ENCODE data around the gene SMARCAD1. TPM values are rescaled to one million over a fixed set of nuclear protein-coding genes. Genes with fewer than 3 reads are reported as not detected.
"Not testable (repeated sequence)": the region's sequence is repeated elsewhere in the genome, so short reads cannot be mapped to it uniquely, and the experiment has no call there.

The SMARCAD1 gene
- total RNA-seq, 1 donor from 2014 or later = 38.0 TPM

- no peak for TF ChIP-seq CTCF (IDR thresholded peaks at IDR 0.05; ENCODE audit: insufficient read depth, low read length, poor library complexity, severe bottlenecking)
- DNase-seq (ENCODE audit: low read depth) = no peak
- Histone ChIP-seq H3K27me3 (ENCODE audit: control insufficient read depth, insufficient read depth, low read length) (no peaks in the 10 kb centered on the region), H3K36me3 (ENCODE audit: control insufficient read depth, insufficient read depth, low read length) (no peaks in the 10 kb centered on the region), H3K4me3 (ENCODE audit: low read depth, low read length) (no peak overlapping the region)
Observed at GRCh38 chr4:94302191-94302590, 94.5 kb downstream of the SMARCAD1 start.

GRCh38 chr4:94304365-94304971, 96.8 kb downstream of the SMARCAD1 start:
- TF ChIP-seq CTCF (IDR thresholded peaks at IDR 0.05; ENCODE audit: insufficient read depth, low read length, poor library complexity, severe bottlenecking) = peak; percentile 66
- no peak overlapping the region for H3K4me3 ChIP-seq (ENCODE audit: low read depth, low read length)
- no peaks in the 10 kb centered on the region for H3K36me3 ChIP-seq (ENCODE audit: control insufficient read depth, insufficient read depth, low read length)
- H3K27me3 ChIP-seq (ENCODE audit: control insufficient read depth, insufficient read depth, low read length) = no peaks in the 10 kb centered on the region
- peak; percentile 1 for DNase-seq (ENCODE audit: low read depth)

DNA sequence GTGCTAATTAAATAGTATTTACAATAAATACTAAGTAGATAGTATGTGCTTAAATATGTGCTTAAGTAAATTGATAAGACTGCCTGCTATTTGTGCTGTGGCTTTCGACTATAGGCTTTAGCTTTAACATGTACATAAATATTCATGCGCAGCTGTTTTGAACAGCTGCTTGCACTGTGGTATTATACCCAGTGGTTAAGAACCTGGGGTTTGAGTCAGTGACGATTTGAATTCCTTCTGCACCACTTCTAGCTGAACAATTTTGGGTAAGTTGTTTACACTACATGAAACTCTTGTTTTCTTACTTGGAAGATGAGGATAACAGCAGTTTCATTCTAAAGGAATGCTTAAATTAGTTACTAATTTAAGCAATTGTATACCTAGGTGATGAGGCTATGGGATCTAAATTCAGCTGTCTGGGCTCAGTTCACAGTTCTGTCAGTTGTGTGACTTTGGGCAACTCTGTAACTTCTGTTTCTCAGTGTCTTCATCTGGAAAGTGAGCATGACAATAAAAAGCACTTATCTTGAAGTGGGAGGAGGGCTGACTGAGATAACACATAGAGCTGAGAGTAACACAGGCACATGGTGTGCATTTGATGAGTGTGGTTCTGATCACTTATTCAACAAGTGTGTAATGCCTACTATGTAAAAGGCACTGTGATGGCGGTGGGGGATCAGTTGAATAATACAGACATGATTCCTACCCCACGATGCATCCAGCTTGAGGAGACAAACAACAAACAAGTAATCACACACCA, 98.0 kb downstream of the SMARCAD1 start:
- TF ChIP-seq CTCF (IDR thresholded peaks at IDR 0.05; ENCODE audit: insufficient read depth, low read length, poor library complexity, severe bottlenecking) = no peak
- Histone ChIP-seq H3K4me3 (ENCODE audit: low read depth, low read length) (no peak overlapping the region), H3K27me3 (ENCODE audit: control insufficient read depth, insufficient read depth, low read length) (no peaks in the 10 kb centered on the region), H3K36me3 (ENCODE audit: control insufficient read depth, insufficient read depth, low read length) (no peaks in the 10 kb centered on the region)
- peak; percentile 4 for DNase-seq (ENCODE audit: low read depth)

GRCh38 chr4:94306713-94307112, 99.0 kb downstream of the SMARCAD1 start:
- no peak for DNase-seq (ENCODE audit: low read depth)
- Histone ChIP-seq H3K4me3 (ENCODE audit: low read depth, low read length) (no peak overlapping the region), H3K27me3 (ENCODE audit: control insufficient read depth, insufficient read depth, low read length) (no peaks in the 10 kb centered on the region), H3K36me3 (ENCODE audit: control insufficient read depth, insufficient read depth, low read length) (no peaks in the 10 kb centered on the region)
- TF ChIP-seq CTCF (IDR thresholded peaks at IDR 0.05; ENCODE audit: insufficient read depth, low read length, poor library complexity, severe bottlenecking) = no peak

- TF ChIP-seq CTCF (IDR thresholded peaks at IDR 0.05; ENCODE audit: insufficient read depth, low read length, poor library complexity, severe bottlenecking) = no peak
Observed at GRCh38 chr4:94307231-94307871, 99.7 kb downstream of the SMARCAD1 start.

GRCh38 chr4:94319927-94320326, 112.3 kb downstream of the SMARCAD1 start:
- DNase-seq (ENCODE audit: low read depth); H3K36me3 ChIP-seq (ENCODE audit: control insufficient read depth, insufficient read depth, low read length): not testable (repeated sequence)

More at GRCh38 chr4:94307231-94307871, 99.7 kb downstream of the SMARCAD1 start:
- Histone ChIP-seq H3K36me3 (ENCODE audit: control insufficient read depth, insufficient read depth, low read length) (no peaks in the 10 kb centered on the region), H3K27me3 (ENCODE audit: control insufficient read depth, insufficient read depth, low read length) (no peaks in the 10 kb centered on the region), H3K4me3 (ENCODE audit: low read depth, low read length) (no peak overlapping the region)
- DNase-seq (ENCODE audit: low read depth) = no peak

More at GRCh38 chr4:94319927-94320326, 112.3 kb downstream of the SMARCAD1 start:
- H3K27me3 ChIP-seq (ENCODE audit: control insufficient read depth, insufficient read depth, low read length); H3K4me3 ChIP-seq (ENCODE audit: low read depth, low read length): not testable (repeated sequence)

Data from kidney epithelial cell (primary cell).